ENCODE results near the gene PDIK1L. TPM values are rescaled to one million over a fixed set of nuclear protein-coding genes. Genes with fewer than 3 reads are reported as not detected.

PDIK1L gene
- total and polyA plus RNA-seq, 7 experiments from 2014 or later: 4.7 to 29.6 (median 10.9) TPM

DNA sequence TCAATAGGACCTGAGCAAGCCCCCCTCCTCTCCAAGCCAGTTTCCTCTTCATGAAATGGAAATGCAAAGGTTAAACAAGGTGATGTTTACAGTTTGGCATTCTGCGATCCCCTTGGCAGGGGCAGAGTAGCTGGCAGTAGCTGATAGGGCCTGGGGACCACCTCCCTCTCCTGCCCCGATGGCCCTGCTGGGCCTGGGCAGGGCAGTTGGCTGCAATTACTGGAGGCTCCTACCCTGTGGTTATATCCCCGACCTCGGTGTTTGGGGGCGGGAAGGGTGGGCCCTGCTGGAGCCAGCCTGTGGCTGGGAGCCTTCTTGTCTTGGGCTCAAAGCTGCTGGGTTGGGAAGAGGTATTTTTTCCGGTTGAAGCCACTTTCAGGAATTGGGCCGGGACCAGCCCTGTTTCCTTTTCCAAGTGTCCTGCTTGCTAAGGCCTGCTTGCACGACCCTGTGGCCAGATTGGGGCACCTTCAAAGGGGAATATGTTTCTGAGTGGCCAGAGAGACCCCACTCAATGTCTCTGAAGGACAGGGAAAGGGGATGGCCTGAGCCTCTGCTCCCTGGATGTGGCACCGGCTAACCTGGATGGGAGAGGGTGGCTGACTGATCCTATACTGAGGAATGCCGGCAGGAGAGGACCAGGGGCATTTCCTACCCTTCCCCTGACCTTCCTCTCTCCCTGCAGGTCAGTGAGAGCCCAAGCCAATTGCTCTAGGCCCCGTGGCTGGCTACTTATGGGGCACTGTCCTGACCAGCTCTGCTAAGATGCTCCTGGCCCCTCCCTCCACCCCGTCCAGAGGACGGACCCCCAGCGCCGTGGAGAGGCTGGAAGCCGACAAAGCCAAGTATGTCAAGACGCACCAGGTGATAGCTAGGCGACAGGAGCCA lies 49.1 kb downstream of the PDIK1L start:
- H3K9me3 ChIP-seq (ENCODE audit: control insufficient read depth in 2 of 3, low read length in 3 of 3): no peaks in the 10 kb centered on the region
- ChIA-PET CTCF (interaction anchor here (0.5 kb wide), 1 partner anchor 30 kb away, joined by 3 read pairs; no protein-coding TSS in a partner anchor), POLR2A (interaction anchor here (1.1 kb wide), 1 partner anchor 10 kb away, joined by 3 read pairs; no protein-coding TSS in a partner anchor)
- H3K27me3 ChIP-seq (ENCODE audit: control insufficient read depth in 2 of 2, insufficient read depth in 2 of 2, low read length in 2 of 2): peaks cover 0 to 11% of the 10 kb centered on the region in 2 donors
- Mint-ChIP-seq H3K4me1 (peaks cover 0 to 27% (median 12%) of the 10 kb centered on the region in 7 donors), H3K27ac (no peak overlapping the region), H3K27me3 (peaks cover 16 to 68% (median 30%) of the 10 kb centered on the region in 5 donors), H3K4me3 (peak overlapping the region in 4 of 10 donors; percentile 30 to 66 (median 44)), H3K9me3 (peaks cover 0 to 3% (median 0%) of the 10 kb centered on the region in 11 donors), H3K36me3 (no peaks in the 10 kb centered on the region)
- DNase-seq (no peak), ATAC-seq (no peak)
- H3K27ac ChIP-seq (ENCODE audit: low read depth, low read length): no peak overlapping the region
- no peaks in the 10 kb centered on the region for H3K36me3 ChIP-seq (ENCODE audit: control insufficient read depth in 2 of 3, insufficient read depth in 3 of 3, low read length in 3 of 3)
- H3K4me1 ChIP-seq (ENCODE audit: control insufficient read depth in 2 of 2, insufficient read depth in 2 of 2, low read length in 2 of 2): no peaks in the 10 kb centered on the region
- H3K4me3 ChIP-seq (ENCODE audit: low read length): no peak overlapping the region
- intact Hi-C loops (cut with micrococcal nuclease): no loop called here

DNA sequence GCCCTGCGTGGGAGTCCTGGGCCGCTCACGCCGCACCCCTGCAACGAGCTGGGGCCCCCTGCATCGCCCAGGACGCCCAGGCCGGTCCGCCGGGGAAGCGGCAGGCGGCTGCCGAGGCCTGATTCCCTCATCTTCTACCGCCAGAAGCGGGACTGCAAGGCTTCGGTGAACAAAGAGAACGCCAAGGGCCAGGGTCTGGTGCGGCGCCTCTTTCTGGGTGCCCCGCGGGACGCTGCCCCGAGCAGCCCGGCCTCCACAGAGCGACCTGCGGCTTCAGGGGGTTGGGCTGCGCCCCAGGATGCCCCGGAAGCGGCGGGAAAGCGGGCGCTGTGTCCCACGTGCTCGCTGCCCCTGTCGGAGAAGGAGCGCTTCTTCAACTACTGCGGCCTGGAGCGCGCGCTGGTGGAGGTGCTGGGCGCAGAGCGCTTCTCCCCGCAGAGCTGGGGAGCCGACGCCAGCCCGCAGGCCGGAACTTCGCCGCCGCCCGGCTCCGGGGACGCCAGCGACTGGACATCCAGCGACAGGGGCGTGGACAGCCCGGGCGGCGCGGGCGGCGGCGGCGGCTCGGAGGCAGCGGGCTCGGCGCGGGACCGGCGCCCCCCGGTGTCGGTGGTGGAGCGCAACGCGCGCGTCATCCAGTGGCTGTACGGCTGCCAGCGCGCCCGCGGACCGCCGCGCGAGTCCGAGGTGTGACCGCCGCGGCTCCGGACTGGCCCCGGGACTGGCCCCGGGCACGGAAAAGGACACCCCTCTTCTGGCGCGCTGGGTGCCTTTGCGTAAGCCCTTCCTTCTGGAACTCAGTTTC lies 50.0 kb downstream of the PDIK1L start:
- ChIA-PET CTCF (no interaction called here), POLR2A (interaction anchor here (1.1 to 1.4 kb wide), 2 partner anchors 10 to 34 kb away, joined by 3 read pairs; no protein-coding TSS in a partner anchor)
- Mint-ChIP-seq H3K27ac (no peak overlapping the region), H3K36me3 (no peaks in the 10 kb centered on the region), H3K9me3 (peaks cover 0 to 3% (median 0%) of the 10 kb centered on the region in 11 donors), H3K4me1 (peaks cover 0 to 32% (median 11%) of the 10 kb centered on the region in 7 donors), H3K27me3 (peaks cover 16 to 61% (median 28%) of the 10 kb centered on the region in 5 donors), H3K4me3 (peak overlapping the region in 9 of 10 donors; percentile 45 to 80 (median 66))
- peak in 7 of 9 donors; percentile 28 to 59 (median 38) for DNase-seq
- no peaks in the 10 kb centered on the region for H3K36me3 ChIP-seq (ENCODE audit: control insufficient read depth in 2 of 3, insufficient read depth in 3 of 3, low read length in 3 of 3)
- peaks cover 0 to 11% of the 10 kb centered on the region in 2 donors for H3K27me3 ChIP-seq (ENCODE audit: control insufficient read depth in 2 of 2, insufficient read depth in 2 of 2, low read length in 2 of 2)
- peak overlapping the region; percentile 30 for H3K4me3 ChIP-seq (ENCODE audit: low read length)
- ATAC-seq: peak; percentile 66
- no peak overlapping the region for H3K27ac ChIP-seq (ENCODE audit: low read depth, low read length)
- H3K4me1 ChIP-seq (ENCODE audit: control insufficient read depth in 2 of 2, insufficient read depth in 2 of 2, low read length in 2 of 2): no peaks in the 10 kb centered on the region
- no peaks in the 10 kb centered on the region for H3K9me3 ChIP-seq (ENCODE audit: control insufficient read depth in 2 of 3, low read length in 3 of 3)
- intact Hi-C loops (cut with micrococcal nuclease): loop anchor here in 1 of 2 donors (1.0 kb wide), 1 partner anchor 126 kb away; no protein-coding TSS in a partner anchor

DNA sequence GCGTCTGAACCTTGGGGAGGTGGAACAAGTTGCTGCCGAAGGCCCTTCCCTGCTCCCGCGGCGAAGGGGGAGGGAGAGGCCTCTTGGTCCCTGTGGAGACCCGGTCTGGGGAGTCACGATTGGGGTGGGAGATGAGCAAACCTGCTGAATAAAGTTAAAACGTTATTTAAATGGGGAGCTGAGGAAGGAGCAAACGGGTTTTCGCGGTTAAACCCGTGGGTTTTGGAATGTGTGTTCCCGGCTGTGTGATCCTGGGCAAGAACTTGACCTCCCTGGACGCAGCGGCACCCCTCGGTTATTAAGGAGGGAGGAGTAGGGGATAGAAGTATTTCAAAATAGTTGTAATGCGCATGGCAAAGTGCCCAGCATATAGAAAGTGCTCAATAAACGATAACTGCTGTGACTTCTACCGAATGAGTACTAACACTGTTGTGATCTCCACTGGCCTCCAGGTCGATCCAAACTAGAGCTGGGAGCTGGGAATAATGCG lies 50.6 kb downstream of the PDIK1L start:
- POLR2A ChIA-PET: interaction anchor here (1.4 kb wide), 1 partner anchor 35 kb away, joined by 3 read pairs; no protein-coding TSS in a partner anchor
- no peak for ATAC-seq
- CTCF ChIA-PET: interaction anchor here (0.6 to 1.3 kb wide), 4 partner anchors 17 to 71 kb away, joined by 3 to 4 read pairs (median 3); no protein-coding TSS in a partner anchor
- H3K36me3 Mint-ChIP-seq: no peaks in the 10 kb centered on the region
- H3K4me3 Mint-ChIP-seq: peak overlapping the region; percentile 45 to 80 (median 65)
- H3K27ac ChIP-seq (ENCODE audit: low read depth, low read length): no peak overlapping the region
- no peak overlapping the region for H3K4me3 ChIP-seq (ENCODE audit: low read length)
- H3K4me1 ChIP-seq (ENCODE audit: control insufficient read depth in 2 of 2, insufficient read depth in 2 of 2, low read length in 2 of 2): no peaks in the 10 kb centered on the region
- H3K4me1 Mint-ChIP-seq: peaks cover 0 to 33% (median 9%) of the 10 kb centered on the region in 7 donors
- H3K27me3 Mint-ChIP-seq: peaks cover 16 to 60% (median 25%) of the 10 kb centered on the region in 5 donors
- peaks cover 0 to 11% of the 10 kb centered on the region in 2 donors for H3K27me3 ChIP-seq (ENCODE audit: control insufficient read depth in 2 of 2, insufficient read depth in 2 of 2, low read length in 2 of 2)
- H3K9me3 ChIP-seq (ENCODE audit: control insufficient read depth in 2 of 3, low read length in 3 of 3): no peaks in the 10 kb centered on the region
- H3K36me3 ChIP-seq (ENCODE audit: control insufficient read depth in 2 of 3, insufficient read depth in 3 of 3, low read length in 3 of 3): no peaks in the 10 kb centered on the region
- intact Hi-C loops (cut with micrococcal nuclease): loop anchor here in 1 of 2 donors (1.0 kb wide), 1 partner anchor 127 kb away; no protein-coding TSS in a partner anchor
- no peak for DNase-seq
- peaks cover 0 to 3% (median 0%) of the 10 kb centered on the region in 11 donors for H3K9me3 Mint-ChIP-seq
- H3K27ac Mint-ChIP-seq: peak overlapping the region in 1 of 9 donors; percentile 32

DNA sequence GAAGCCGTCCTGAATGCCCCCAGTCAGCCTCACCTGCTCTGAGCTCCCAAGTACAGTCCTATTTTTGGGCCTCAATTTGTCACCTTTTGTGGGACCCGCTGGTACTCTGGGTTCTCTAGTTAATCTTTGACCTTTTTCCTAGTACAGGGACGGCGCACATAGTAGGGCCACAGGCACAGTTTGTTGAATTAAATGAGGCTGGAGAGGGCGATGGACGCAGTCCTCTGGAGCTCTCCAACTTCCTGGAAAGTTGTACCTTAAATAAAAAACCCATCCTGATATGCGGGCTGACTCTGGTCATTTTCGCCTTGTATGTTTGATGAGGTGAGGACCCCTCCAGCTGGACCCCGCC lies 52.0 kb downstream of the PDIK1L start:
- POLR2A ChIA-PET: interaction anchor here (1.1 kb wide), 1 partner anchor 127 kb away, joined by 3 read pairs; no protein-coding TSS in a partner anchor
- intact Hi-C loops (cut with micrococcal nuclease): loop anchor here in 1 of 2 donors (1.0 to 2.0 kb wide), 2 partner anchors 19 to 58 kb away; no protein-coding TSS in a partner anchor
- H3K27me3 ChIP-seq (ENCODE audit: control insufficient read depth in 2 of 2, insufficient read depth in 2 of 2, low read length in 2 of 2): peaks cover 0 to 11% of the 10 kb centered on the region in 2 donors

DNA sequence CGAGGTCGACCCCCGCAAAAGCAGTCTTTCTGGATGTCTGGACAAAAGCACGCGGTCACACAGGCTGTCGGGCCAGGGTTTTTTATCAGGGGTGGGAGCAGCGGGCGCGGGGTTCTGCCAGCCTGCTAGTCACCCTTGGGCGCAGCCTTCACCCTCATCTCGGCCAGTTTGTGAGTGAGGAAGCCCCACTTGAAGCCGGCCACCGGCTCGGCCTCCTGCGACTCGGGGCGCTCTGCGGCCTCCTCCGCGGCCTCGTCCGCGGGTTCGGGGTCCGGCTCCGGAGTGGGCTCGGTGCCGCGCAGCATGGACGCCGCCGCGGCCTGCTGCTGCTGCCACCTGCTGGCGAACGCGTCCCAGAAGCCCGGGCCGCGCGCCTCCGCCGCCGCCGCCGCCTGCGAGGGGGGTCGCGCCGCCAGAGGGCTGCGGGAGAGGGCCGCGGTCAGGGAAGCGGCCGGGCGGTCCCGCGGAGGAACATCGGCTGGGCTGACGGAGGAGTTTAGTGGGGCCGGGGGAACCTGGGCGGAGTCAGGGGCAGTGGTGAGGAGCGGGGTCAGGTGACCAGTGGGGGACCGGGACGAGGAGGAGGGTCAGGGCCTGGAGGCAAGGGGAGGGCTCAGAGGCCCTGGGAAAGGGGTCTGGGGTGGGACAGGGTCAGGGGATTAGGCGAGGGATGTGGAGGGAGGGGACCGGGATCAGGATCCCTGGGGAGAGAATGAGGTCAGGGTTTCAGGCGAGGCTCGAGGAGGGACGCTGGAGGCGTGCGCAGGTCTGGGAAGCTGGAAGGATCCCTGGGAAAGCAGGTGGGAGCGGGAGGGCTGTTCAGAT lies 52.6 kb downstream of the PDIK1L start:
- Histone ChIP-seq H3K4me3 (ENCODE audit: low read length) (peak overlapping the region; percentile 53), H3K27ac (ENCODE audit: low read depth, low read length) (no peak overlapping the region), H3K4me1 (ENCODE audit: control insufficient read depth in 2 of 2, insufficient read depth in 2 of 2, low read length in 2 of 2) (peaks cover 0 to 1% of the 10 kb centered on the region in 2 donors), H3K9me3 (ENCODE audit: control insufficient read depth in 2 of 3, low read length in 3 of 3) (no peaks in the 10 kb centered on the region), H3K27me3 (ENCODE audit: control insufficient read depth in 2 of 2, insufficient read depth in 2 of 2, low read length in 2 of 2) (peaks cover 0 to 11% of the 10 kb centered on the region in 2 donors), H3K36me3 (ENCODE audit: control insufficient read depth in 2 of 3, insufficient read depth in 3 of 3, low read length in 3 of 3) (no peaks in the 10 kb centered on the region)
- DNase-seq (peak; percentile 30 to 75 (median 56)), ATAC-seq (peak; percentile 77)
- Mint-ChIP-seq H3K27ac (no peak overlapping the region), H3K9me3 (peaks cover 0 to 3% (median 0%) of the 10 kb centered on the region in 11 donors), H3K27me3 (peaks cover 6 to 57% (median 15%) of the 10 kb centered on the region in 5 donors), H3K4me1 (peaks cover 0 to 35% (median 12%) of the 10 kb centered on the region in 7 donors), H3K36me3 (no peaks in the 10 kb centered on the region), H3K4me3 (peak overlapping the region; percentile 2 to 77 (median 62))
- intact Hi-C loops (cut with micrococcal nuclease): loop anchor here in 1 of 2 donors (1.0 to 2.0 kb wide), 2 partner anchors 19 to 59 kb away; no protein-coding TSS in a partner anchor
- ChIA-PET POLR2A (interaction anchor here (1.1 kb wide), 1 partner anchor 128 kb away, joined by 3 read pairs; no protein-coding TSS in a partner anchor), CTCF (interaction anchor here (0.7 to 1.4 kb wide), 8 partner anchors 9 to 684 kb away, joined by 3 to 5 read pairs (median 3); no protein-coding TSS in a partner anchor)

More for the DNA sequence above, 52.0 kb downstream of the PDIK1L start:
- H3K36me3 ChIP-seq (ENCODE audit: control insufficient read depth in 2 of 3, insufficient read depth in 3 of 3, low read length in 3 of 3): no peaks in the 10 kb centered on the region
- no peaks in the 10 kb centered on the region for H3K36me3 Mint-ChIP-seq
- peaks cover 0 to 3% (median 0%) of the 10 kb centered on the region in 11 donors for H3K9me3 Mint-ChIP-seq
- no peaks in the 10 kb centered on the region for H3K4me1 ChIP-seq (ENCODE audit: control insufficient read depth in 2 of 2, insufficient read depth in 2 of 2, low read length in 2 of 2)
- CTCF ChIA-PET: interaction anchor here (0.7 to 1.4 kb wide), 7 partner anchors 25 to 127 kb away, joined by 3 to 5 read pairs (median 4); no protein-coding TSS in a partner anchor
- peak overlapping the region; percentile 53 for H3K4me3 ChIP-seq (ENCODE audit: low read length)
- H3K9me3 ChIP-seq (ENCODE audit: control insufficient read depth in 2 of 3, low read length in 3 of 3): no peaks in the 10 kb centered on the region
- H3K27me3 Mint-ChIP-seq: peaks cover 6 to 58% (median 15%) of the 10 kb centered on the region in 5 donors
- H3K27ac Mint-ChIP-seq: no peak overlapping the region
- no peak overlapping the region for H3K27ac ChIP-seq (ENCODE audit: low read depth, low read length)
- peak overlapping the region in 9 of 10 donors; percentile 32 to 74 (median 56) for H3K4me3 Mint-ChIP-seq
- peaks cover 0 to 33% (median 9%) of the 10 kb centered on the region in 7 donors for H3K4me1 Mint-ChIP-seq
- DNase-seq (no peak), ATAC-seq (no peak)
